OCI-LY3 (cell line): ENCODE measurements around the gene HTR2A.

Source experiments
- H2AFZ ChIP-seq: fragments of 200-600, 300-600 bp; shearing (Covaris generic); 2 replicates; pipeline ENCODE4 v1.6.0; 2014; ENCODE audit warnings: antibody characterized with exemption, low read depth, low read length
- H3K27ac ChIP-seq: fragments of 200-600, 300-600 bp; sonication (generic); 2 replicates; pipeline ENCODE4 v1.5.1; 2014; ENCODE audit warnings: mild to moderate bottlenecking, low read length, moderate library complexity, mixed read lengths
- H3K27me3 ChIP-seq: fragments of 200-600, 300-600 bp; sonication (generic); 2 replicates; pipeline ENCODE4 v1.6.1; 2014; ENCODE audit warnings: low read depth, low read length, mixed read lengths
- H3K36me3 ChIP-seq: fragments of 200-600, 300-600 bp; sonication (generic); replicated peaks from 2 replicates; pipeline ENCODE3; 2014; ENCODE audit warnings: low read depth, low read length, mixed read lengths
- H3K4me1 ChIP-seq: fragments of 300-600, 200-600 bp; sonication (generic); 2 replicates; pipeline ENCODE4 v1.6.1; 2014; ENCODE audit warnings: low read length, mixed read lengths
- H3K4me2 ChIP-seq: fragments of 200-600, 300-600 bp; sonication (generic); 2 replicates; pipeline ENCODE4 v1.6.1; 2014; ENCODE audit warnings: low read length, mixed read lengths
- H3K4me3 ChIP-seq: fragments of 300-600, 200-600 bp; sonication (generic); 2 replicates; pipeline ENCODE4 v1.5.1; 2014; ENCODE audit warnings: antibody characterized with exemption, mild to moderate bottlenecking, low read length, moderate library complexity
- H3K79me2 ChIP-seq: fragments of 300-600, 200-600 bp; shearing (Covaris generic); 2 replicates; pipeline ENCODE4 v1.6.1; 2014; ENCODE audit warnings: mild to moderate bottlenecking, low read length, mixed read lengths
- H3K9ac ChIP-seq: fragments of 300-600, 200-600 bp; shearing (Covaris generic); 2 replicates; pipeline ENCODE4 v1.6.0; 2014; ENCODE audit warnings: mild to moderate bottlenecking, low read length, moderate library complexity
- H3K9me3 ChIP-seq: fragments of 200-600, 300-600 bp; shearing (Covaris generic); 2 replicates; pipeline ENCODE4 v1.6.1; 2014; ENCODE audit warnings: low read length, mixed read lengths; ENCODE audit not compliant: insufficient read depth
- H4K20me1 ChIP-seq: fragments of 200-600, 300-600 bp; sonication (generic); 2 replicates; pipeline ENCODE4 v1.6.1; 2016; ENCODE audit warnings: low read length, mixed read lengths; ENCODE audit not compliant: insufficient read depth
- CTCF ChIP-seq: fragments of 200-600, 300-600 bp; sonication (generic); IDR thresholded peaks from 2 replicates; pipeline ENCODE4 v1.5.1; 2014; ENCODE audit warnings: antibody characterized with exemption, low read length, low read depth
- EZH2phosphoT487 ChIP-seq: fragments of 200-600 bp; shearing (Covaris generic); IDR thresholded peaks from 2 replicates; pipeline ENCODE4 v1.6.1; 2018; ENCODE audit warnings: antibody characterized with exemption, mixed run types, low read depth

HTR2A gene

GRCh38 chr13:46896341-46897137 is at the start of gene HTR2A:
Gene HTR2A (minus strand): TSS chr13:46897053. CDS start chr13:46895906, 1,147 bp downstream.
- Histone ChIP-seq H3K4me1 (peaks cover 18% of the 10 kb centered on the region; the same call in 1 of the 2 replicates), H3K27me3 (peaks cover 51% of the 10 kb centered on the region), H2AFZ (peak within 1 kb of the TSS; percentile 48; the same call in 1 of the 2 replicates), H3K4me3 (peak within 1 kb of the TSS; percentile 51), H3K79me2 (no peaks in the 10 kb centered on the region), H3K9ac (no peak within 1 kb of the TSS), H3K27ac (no peak within 1 kb of the TSS), H4K20me1 (no peaks in the 10 kb centered on the region), H3K4me2 (peak within 1 kb of the TSS; percentile 62), H3K36me3 (no peaks in the 10 kb centered on the region), H3K9me3 (no peaks in the 10 kb centered on the region)
- TF ChIP-seq CTCF = no peak
- TF ChIP-seq EZH2phosphoT487 = no peak

GRCh38 chr13:46936525-46936924 is 39.7 kb upstream of the HTR2A start:
- Histone ChIP-seq H3K9ac (no peak overlapping the region), H3K79me2 (no peaks in the 10 kb centered on the region), H3K4me1 (peaks cover 4% of the 10 kb centered on the region; the same call in 1 of the 2 replicates), H3K36me3 (no peaks in the 10 kb centered on the region), H3K27me3 (no peaks in the 10 kb centered on the region), H3K4me3 (no peak overlapping the region), H2AFZ (no peak overlapping the region), H3K9me3 (peaks cover 13% of the 10 kb centered on the region; the same call in 1 of the 2 replicates), H3K27ac (no peak overlapping the region), H4K20me1 (no peaks in the 10 kb centered on the region), H3K4me2 (no peak overlapping the region)
- no peak for TF ChIP-seq EZH2phosphoT487
- TF ChIP-seq CTCF = no peak

GRCh38 chr13:46934749-46935148 is 37.9 kb upstream of the HTR2A start:
- H3K9ac ChIP-seq = no peak overlapping the region
- H2AFZ ChIP-seq = peak overlapping the region; percentile 3; the same call in 1 of the 2 replicates
- no peak overlapping the region for H3K4me3 ChIP-seq
- no peaks in the 10 kb centered on the region for H4K20me1 ChIP-seq
- H3K27me3 ChIP-seq = no peaks in the 10 kb centered on the region
- TF ChIP-seq EZH2phosphoT487 = no peak
- TF ChIP-seq CTCF = no peak
- H3K27ac ChIP-seq = no peak overlapping the region
- no peaks in the 10 kb centered on the region for H3K36me3 ChIP-seq
- no peaks in the 10 kb centered on the region for H3K79me2 ChIP-seq
- H3K4me2 ChIP-seq = no peak overlapping the region
- H3K4me1 ChIP-seq = peaks cover 4% of the 10 kb centered on the region; the same call in 1 of the 2 replicates
- peaks cover 17% of the 10 kb centered on the region; the same call in 1 of the 2 replicates for H3K9me3 ChIP-seq

- no peak overlapping the region for H3K4me3 ChIP-seq
- H4K20me1 ChIP-seq = no peaks in the 10 kb centered on the region
- no peak overlapping the region for H3K9ac ChIP-seq
- H3K27ac ChIP-seq = no peak overlapping the region
- H3K4me2 ChIP-seq = no peak overlapping the region
- no peaks in the 10 kb centered on the region for H3K79me2 ChIP-seq
- H3K4me1 ChIP-seq = no peaks in the 10 kb centered on the region
- no peaks in the 10 kb centered on the region for H3K27me3 ChIP-seq
- no peak overlapping the region for H2AFZ ChIP-seq
- no peaks in the 10 kb centered on the region for H3K36me3 ChIP-seq
- peaks cover 9% of the 10 kb centered on the region; the same call in 1 of the 2 replicates for H3K9me3 ChIP-seq
- no peak for TF ChIP-seq EZH2phosphoT487
- no peak for TF ChIP-seq CTCF
These were observed 30.2 kb upstream of the HTR2A start for GRCh38 chr13:46926916-46927590.
